ENCODE data around the gene GRIP2. TPM values are rescaled to one million over a fixed set of nuclear protein-coding genes. Genes with fewer than 3 reads are reported as not detected.

Gene GRIP2
- polyA plus RNA-seq, 3 donors, result not detected

DNA sequence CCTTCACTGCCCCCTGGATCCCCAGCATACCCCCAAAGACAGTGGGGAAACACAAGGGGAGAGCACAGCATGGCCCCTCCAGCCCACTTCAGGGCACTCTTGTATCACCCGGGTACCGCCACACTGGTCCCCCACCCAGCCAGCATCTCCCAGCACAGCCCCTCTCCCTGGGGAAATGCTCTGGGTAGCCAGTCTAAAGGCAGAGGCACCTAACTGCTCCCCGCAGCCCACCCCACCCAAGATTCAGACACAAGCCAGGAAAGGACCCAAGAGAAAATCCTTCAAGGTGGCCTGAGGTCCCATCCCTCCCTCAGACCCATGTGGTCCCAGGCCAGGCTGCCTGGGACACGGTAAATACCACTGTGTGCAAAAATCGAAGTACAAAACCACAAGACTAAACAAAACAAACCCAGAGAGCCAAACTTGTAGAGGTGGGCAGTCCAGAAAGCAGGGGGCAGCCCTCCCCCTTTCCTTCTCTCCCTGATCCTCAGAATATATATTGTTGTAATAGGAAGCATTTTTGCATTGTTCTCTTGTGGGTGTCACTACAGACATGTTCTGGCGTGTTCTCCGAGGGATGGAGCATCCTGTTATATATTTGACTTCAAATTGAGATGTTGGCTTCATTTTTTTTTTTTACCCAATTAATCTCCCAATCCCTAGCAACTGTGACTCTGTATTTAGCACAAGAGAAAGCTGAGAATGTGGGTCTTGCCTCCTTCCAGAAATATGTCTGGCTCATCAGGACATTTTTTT, 51.7 kb downstream of the GRIP2 start:
- Histone ChIP-seq H3K9ac (ENCODE audit: insufficient read depth, low read length, poor library complexity, severe bottlenecking) (no peak overlapping the region), H3K27ac (ENCODE audit: low read depth in 1 of 2, low read length in 2 of 2) (no peak overlapping the region), H3K79me2 (ENCODE audit: insufficient read depth, low read length) (no peaks in the 10 kb centered on the region), H3K4me1 (ENCODE audit: control insufficient read depth in 1 of 2, insufficient read depth in 2 of 2, low read length in 2 of 2) (no peaks in the 10 kb centered on the region), H3K4me2 (replicated peaks; ENCODE audit: extremely low read depth, low read length, poor library complexity, severe bottlenecking) (no peak overlapping the region), H2AFZ (ENCODE audit: insufficient read depth, low read depth, low read length, poor library complexity, severe bottlenecking) (no peak overlapping the region), H3K4me3 (replicated peaks in 1 of 3; ENCODE audit: low read depth in 2 of 3, low read length in 3 of 3) (no peak overlapping the region), H3K9me3 (replicated peaks in 1 of 2; ENCODE audit: control insufficient read depth in 1 of 2, insufficient read depth in 1 of 2, low read length in 2 of 2) (no peaks in the 10 kb centered on the region), H3K27me3 (ENCODE audit: control insufficient read depth in 2 of 2, insufficient read depth in 2 of 2, low read length in 2 of 2) (no peaks in the 10 kb centered on the region), H3K36me3 (replicated peaks in 1 of 2; ENCODE audit: control insufficient read depth in 1 of 2, insufficient read depth in 2 of 2, low read length in 2 of 2) (peaks cover 62 to 78% of the 10 kb centered on the region in 2 donors), H4K20me1 (ENCODE audit: insufficient read depth, low read length) (peaks cover 65% of the 10 kb centered on the region)
- Mint-ChIP-seq H3K27me3 (ENCODE audit: low read depth in 3 of 3) (peaks cover 0 to 1% (median 0%) of the 10 kb centered on the region in 3 donors), H3K27ac (peak overlapping the region in 2 of 7 donors; percentile 42 to 73), H3K36me3 (peaks cover 76 to 78% of the 10 kb centered on the region in 2 donors), H3K4me1 (no peaks in the 10 kb centered on the region), H3K9me3 (peaks cover 0 to 4% (median 0%) of the 10 kb centered on the region in 7 donors), H3K4me3 (no peak overlapping the region)
- TF ChIP-seq, protein P1, sequence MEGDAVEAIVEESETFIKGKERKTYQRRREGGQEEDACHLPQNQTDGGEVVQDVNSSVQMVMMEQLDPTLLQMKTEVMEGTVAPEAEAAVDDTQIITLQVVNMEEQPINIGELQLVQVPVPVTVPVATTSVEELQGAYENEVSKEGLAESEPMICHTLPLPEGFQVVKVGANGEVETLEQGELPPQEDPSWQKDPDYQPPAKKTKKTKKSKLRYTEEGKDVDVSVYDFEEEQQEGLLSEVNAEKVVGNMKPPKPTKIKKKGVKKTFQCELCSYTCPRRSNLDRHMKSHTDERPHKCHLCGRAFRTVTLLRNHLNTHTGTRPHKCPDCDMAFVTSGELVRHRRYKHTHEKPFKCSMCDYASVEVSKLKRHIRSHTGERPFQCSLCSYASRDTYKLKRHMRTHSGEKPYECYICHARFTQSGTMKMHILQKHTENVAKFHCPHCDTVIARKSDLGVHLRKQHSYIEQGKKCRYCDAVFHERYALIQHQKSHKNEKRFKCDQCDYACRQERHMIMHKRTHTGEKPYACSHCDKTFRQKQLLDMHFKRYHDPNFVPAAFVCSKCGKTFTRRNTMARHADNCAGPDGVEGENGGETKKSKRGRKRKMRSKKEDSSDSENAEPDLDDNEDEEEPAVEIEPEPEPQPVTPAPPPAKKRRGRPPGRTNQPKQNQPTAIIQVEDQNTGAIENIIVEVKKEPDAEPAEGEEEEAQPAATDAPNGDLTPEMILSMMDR (IDR thresholded peaks at IDR 0.05), result no peak
- WGBS (ENCODE audit: insufficient coverage), result 100% methylated on average over 3 of the region's 7 CpGs
- no peak for DNase-seq
- intact Hi-C loops (cut with micrococcal nuclease), result no loop called here

DNA sequence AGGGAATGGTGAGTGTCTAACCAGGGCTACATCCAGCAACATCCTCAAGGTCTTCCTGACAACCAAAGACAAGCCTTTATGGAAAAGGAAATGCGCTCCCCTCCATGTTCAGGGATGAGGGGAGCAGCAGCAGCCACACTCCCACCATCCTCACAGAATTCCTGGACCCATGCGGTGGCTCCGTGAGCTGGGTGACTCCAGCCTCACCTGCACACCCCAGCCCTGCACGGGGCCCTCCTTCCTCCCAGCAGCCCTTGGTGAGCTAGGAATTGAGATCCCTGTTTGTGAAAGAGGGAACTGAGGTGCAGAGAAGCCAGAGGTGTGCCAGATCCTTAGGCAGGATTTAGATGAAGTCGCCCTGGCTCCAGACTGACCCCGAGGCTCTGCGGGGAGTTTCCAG, 52.3 kb downstream of the GRIP2 start:
- no peaks in the 10 kb centered on the region for H3K79me2 ChIP-seq (ENCODE audit: insufficient read depth, low read length)
- Mint-ChIP-seq H3K9me3 (peaks cover 0 to 4% (median 0%) of the 10 kb centered on the region in 7 donors), H3K27ac (peak overlapping the region in 1 of 7 donors; percentile 50), H3K36me3 (peaks cover 82 to 84% of the 10 kb centered on the region in 2 donors), H3K4me3 (no peak overlapping the region), H3K27me3 (ENCODE audit: low read depth in 3 of 3) (peaks cover 0 to 1% (median 0%) of the 10 kb centered on the region in 3 donors), H3K4me1 (no peaks in the 10 kb centered on the region)
- no peaks in the 10 kb centered on the region for H3K9me3 ChIP-seq (replicated peaks in 1 of 2; ENCODE audit: control insufficient read depth in 1 of 2, insufficient read depth in 1 of 2, low read length in 2 of 2)
- H3K9ac ChIP-seq (ENCODE audit: insufficient read depth, low read length, poor library complexity, severe bottlenecking), result no peak overlapping the region
- 96% methylated on average over 3 of the region's 7 CpGs for WGBS (ENCODE audit: insufficient coverage)
- peaks cover 69 to 84% of the 10 kb centered on the region in 2 donors for H3K36me3 ChIP-seq (replicated peaks in 1 of 2; ENCODE audit: control insufficient read depth in 1 of 2, insufficient read depth in 2 of 2, low read length in 2 of 2)
- no peak overlapping the region for H3K27ac ChIP-seq (ENCODE audit: low read depth in 1 of 2, low read length in 2 of 2)
- no peaks in the 10 kb centered on the region for H3K27me3 ChIP-seq (ENCODE audit: control insufficient read depth in 2 of 2, insufficient read depth in 2 of 2, low read length in 2 of 2)
- no peak overlapping the region for H3K4me3 ChIP-seq (replicated peaks in 1 of 3; ENCODE audit: low read depth in 2 of 3, low read length in 3 of 3)
- H4K20me1 ChIP-seq (ENCODE audit: insufficient read depth, low read length), result peaks cover 72% of the 10 kb centered on the region
- no peak overlapping the region for H3K4me2 ChIP-seq (replicated peaks; ENCODE audit: extremely low read depth, low read length, poor library complexity, severe bottlenecking)
- H3K4me1 ChIP-seq (ENCODE audit: control insufficient read depth in 1 of 2, insufficient read depth in 2 of 2, low read length in 2 of 2), result no peaks in the 10 kb centered on the region
- intact Hi-C loops (cut with micrococcal nuclease), result no loop called here
- DNase-seq, result no peak
- TF ChIP-seq, protein P1 (IDR thresholded peaks at IDR 0.05), result no peak
- H2AFZ ChIP-seq (ENCODE audit: insufficient read depth, low read depth, low read length, poor library complexity, severe bottlenecking), result no peak overlapping the region

Data from CD14-positive monocyte (primary cell).